Measurements from ENCODE around the gene TXN.

GRCh38 chr9:110254500-110254899 lies 1.8 kb downstream of the TXN start:
- TF ChIP-seq CTCF (IDR thresholded peaks at IDR 0.05) (no peak), POLR2A (IDR thresholded peaks at IDR 0.05) (no peak)
